SIG-M5 treated with dmso at 0.1 percent for 504 hours (cell line): ENCODE data around the gene TPM4.
"Not testable (repeated sequence)": the region's sequence is repeated elsewhere in the genome, so short reads cannot be mapped to it uniquely, and the experiment has no call there.

Source experiments
- DNase-seq: peaks from one replicate; lab custom pipeline; 2025; ENCODE audit not compliant: unreplicated experiment; lab: John Stamatoyannopoulos, UW

TPM4 gene

DNA sequence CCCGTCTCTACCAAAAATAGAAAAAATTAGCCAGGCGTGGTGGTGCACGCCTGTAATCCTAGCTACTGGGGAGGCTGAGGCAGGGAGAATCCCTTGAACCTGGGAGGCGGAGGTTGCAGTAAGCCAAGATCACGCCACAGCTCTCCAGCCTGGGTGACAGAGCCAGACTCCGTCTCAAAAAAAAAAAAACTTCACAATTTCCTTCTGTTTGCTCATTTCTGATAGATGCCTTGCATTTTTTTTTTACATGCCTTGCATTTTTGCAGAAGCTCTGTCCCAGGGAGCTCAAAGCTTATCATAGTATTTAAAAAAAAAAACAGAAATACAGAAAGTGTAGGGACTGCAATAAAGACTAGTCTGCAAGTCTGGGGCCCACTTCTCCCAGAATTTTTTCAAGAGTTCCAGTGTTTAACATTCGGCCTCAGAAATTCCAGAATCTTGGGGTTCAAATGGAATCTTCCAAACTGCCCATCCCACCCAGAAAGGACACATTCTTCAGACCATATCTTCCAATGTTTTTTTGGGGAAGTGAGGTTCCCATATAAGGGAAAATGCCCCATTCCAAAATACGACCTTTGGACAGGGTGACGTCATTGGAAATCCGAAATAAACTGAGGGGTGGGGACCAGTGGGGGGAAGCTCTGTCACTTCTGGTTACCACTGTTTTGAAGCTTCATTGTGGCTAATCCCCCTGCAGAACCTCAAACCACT, 18.2 kb downstream of the TPM4 start:
- no peak for DNase-seq

GRCh38 chr19:16095071-16095571, 18.8 kb downstream of the TPM4 start:
- no peak for DNase-seq

DNA sequence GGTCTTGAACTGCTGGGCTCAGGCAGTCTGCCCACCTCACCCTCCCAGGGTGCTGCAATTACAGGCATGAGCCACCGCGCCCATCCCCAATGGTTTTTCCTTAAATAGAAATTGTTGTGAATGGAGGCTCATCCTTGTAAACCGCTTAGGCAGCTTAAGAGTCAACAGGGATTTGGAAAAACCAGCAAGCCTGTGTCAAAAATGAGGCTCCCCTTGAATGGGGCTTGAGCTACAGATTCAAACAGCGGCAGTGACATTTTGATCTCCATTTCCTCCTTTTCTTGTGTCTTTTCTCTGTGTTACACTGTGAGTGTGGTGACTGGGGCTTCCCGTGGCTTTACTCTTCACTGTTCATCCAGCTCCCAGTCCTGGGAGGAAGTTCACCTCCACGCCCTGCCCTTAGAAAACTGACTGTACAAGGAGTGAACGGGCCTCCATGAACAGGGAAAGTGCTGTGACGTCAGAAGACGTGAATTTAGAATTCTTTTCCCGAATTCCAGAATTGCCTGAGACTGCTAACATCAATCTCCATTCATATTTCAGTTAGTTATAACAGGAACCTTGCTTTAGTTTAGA, 20.1 kb downstream of the TPM4 start:
- no peak for DNase-seq

DNA sequence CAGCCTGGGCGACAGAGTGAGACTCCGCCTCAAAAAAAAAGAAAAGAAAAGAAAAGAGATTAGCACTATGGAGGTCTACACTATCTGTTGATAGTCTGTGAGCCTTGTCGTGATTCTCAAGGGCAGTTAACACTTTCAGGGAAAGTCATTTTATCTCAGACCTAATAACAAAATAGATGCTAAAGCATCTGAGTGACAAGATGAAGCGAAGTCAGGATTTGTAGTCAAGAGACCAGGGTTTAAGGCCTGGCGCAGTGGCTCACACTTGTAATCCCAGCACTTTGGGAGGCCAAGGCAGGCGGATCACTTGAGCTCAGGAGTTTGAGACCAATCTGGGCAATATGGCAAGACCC, 22.1 kb downstream of the TPM4 start:
- DNase-seq = no peak

GRCh38 chr19:16098821-16099220, 22.5 kb downstream of the TPM4 start:
- no peak for DNase-seq

GRCh38 chr19:16099314-16099965, 23.1 kb downstream of the TPM4 start:
- DNase-seq = not testable (repeated sequence)

DNA sequence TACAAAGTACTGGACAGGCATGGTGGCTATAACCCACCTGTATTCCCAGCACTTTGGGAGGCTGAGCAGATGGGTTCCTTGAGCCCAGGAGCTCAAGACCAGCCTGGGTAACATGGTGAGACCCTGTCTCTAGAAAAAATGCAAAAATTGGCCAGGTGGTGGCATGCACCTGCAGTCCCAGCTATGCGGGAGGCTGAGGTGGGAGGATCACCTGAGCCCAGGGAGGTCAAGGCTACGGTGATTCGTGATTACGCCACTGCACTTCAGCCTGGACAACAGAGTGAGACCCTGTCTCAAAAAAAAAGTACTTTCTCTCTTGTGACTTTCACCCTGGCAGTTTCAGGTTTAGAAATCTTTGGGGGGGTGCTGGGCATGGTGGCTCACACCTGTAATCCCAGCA, 24.2 kb downstream of the TPM4 start:
- no peak for DNase-seq

- peak; percentile 38 for DNase-seq
Observed at GRCh38 chr19:16104722-16105121, 28.4 kb downstream of the TPM4 start.

DNA sequence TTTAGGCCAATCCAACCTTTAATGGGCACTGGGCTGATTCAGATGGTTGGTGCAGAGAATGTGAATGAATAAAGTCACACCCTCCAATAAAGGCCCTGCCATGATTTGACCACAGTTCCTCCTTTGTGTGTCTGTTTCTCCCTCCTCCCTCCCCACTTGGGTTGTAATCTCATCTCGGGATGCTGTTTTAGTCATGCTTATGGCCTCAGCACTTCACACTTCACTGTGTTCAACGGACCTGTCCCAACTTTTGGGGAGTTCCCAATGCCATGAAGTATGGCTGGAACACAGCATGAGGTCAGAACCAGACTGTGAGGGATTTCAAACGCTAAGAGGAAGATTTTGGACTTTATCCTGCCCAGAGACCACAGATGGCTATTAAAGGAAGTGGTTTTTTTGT, 29.8 kb downstream of the TPM4 start:
- no peak for DNase-seq

DNA sequence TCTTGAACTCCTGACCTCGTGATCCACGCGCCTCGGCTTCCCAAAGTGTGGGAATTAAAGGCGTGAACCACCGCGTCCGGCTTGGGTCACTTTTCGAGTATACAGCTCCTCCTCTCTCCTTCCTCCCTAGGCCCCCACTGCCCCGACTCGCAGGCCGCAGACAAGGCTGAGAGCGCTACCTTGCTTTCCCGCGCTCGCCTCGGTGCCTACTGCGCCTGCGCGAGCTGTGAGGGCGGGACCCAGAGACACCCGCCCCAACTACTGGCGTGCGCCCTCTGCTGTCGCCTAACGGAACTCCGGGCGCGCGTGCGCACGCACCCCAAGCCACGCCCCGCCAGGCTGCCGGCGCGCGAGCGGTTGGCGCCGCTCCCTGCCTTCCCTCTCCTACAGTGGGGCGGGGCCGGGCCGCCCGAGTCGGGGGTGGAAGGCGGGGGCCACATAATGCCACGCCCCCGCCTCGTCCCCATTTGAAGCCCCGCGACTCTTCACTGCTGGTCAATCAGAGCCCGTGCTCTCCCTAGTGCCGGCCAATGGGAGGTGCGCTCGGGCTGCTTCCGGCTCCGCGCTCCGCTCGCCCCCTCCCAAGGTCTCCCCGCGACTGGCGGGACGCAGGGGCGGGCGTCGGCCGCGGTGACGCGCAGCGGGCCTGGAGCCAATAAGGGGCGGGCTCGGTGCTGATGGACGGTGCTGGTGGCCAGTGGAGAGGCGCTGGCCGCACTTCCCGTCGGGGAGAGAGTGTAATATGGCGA, 35.0 kb downstream of the TPM4 start, which contains the start of gene RAB8A:
RAB8A (plus strand) TSS at position 730 of the 749 bp plus-strand sequence; CDS start at position 743, 13 bp downstream.
- peak; percentile 96 for DNase-seq

GRCh38 chr19:16111909-16112752, 35.8 kb downstream of the TPM4 start:
- DNase-seq = no peak

- DNase-seq = peak; percentile 29
Observed at GRCh38 chr19:16112778-16113177, 36.5 kb downstream of the TPM4 start.

DNA sequence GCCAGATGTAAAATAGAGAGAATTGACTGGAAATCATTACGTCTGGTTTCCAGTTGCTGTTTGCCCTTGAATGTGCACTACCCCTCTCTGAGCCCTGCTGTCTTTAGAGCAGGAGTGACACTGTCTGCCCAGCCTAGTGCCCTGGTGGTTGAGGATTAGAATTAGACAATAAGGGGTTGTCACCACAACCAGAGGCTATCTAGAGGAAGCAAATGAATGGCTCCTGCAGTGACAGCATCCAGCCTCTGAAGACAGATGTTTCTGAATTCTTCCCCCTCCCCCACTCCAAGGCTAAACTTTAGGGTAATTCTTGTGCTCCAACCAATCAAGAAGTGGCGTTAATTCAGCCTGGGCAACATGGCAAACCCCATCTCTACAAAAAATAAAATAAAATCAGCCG, 37.4 kb downstream of the TPM4 start:
- DNase-seq = peak; percentile 62

- DNase-seq = no peak
Observed at GRCh38 chr19:16115301-16116039, 39.2 kb downstream of the TPM4 start.

GRCh38 chr19:16116067-16116466, 39.8 kb downstream of the TPM4 start:
- no peak for DNase-seq

GRCh38 chr19:16117594-16118033, 41.3 kb downstream of the TPM4 start:
- peak; percentile 29 for DNase-seq

- DNase-seq = peak; percentile 93
Observed at GRCh38 chr19:16118489-16119033, 42.3 kb downstream of the TPM4 start.

DNA sequence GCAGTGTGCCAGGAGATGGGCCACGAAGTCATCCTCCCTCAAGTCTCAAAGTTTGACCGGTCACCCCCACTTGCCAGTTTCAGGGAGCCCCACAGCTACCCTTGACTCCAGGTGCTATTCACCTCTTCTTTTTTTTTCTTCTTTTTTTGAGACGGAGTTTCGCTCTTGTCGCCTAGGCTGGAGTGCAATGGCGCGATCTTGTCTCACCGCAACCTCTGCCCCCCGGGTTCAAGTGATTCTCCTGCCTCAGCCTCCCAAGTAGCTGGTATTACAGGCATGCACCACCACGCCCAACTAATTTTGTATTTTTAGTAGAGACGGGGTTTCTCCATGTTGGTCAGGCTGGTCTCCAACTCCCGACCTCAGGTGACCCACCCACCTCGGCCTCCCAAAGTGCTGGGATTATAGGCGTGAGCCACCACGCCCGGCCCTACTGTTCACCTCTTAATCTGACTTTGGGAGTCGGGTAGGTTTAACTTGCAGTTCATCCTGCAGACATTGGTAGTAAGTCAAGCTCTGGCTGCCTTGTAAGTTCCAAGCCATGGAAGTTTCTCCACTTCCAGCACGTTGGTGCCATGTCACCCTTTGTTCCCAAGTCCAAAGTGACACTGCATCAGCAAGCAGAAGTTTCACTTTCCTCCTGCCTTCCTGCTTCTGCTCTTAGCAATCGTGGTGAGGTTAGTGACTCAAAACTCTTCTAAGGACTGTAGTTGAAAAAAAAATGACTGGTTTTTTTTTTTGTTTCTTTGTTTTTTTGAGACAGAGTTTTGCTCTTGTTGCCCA, 43.0 kb downstream of the TPM4 start:
- DNase-seq = peak; percentile 63

- DNase-seq = no peak
Observed at GRCh38 chr19:16121141-16121540, 44.8 kb downstream of the TPM4 start.
